ENCODE results near the gene SRPX2.
A peak's percentile ranks its signal among the peaks of the same experiment; 100 is the strongest.

SRPX2 gene, protein sequence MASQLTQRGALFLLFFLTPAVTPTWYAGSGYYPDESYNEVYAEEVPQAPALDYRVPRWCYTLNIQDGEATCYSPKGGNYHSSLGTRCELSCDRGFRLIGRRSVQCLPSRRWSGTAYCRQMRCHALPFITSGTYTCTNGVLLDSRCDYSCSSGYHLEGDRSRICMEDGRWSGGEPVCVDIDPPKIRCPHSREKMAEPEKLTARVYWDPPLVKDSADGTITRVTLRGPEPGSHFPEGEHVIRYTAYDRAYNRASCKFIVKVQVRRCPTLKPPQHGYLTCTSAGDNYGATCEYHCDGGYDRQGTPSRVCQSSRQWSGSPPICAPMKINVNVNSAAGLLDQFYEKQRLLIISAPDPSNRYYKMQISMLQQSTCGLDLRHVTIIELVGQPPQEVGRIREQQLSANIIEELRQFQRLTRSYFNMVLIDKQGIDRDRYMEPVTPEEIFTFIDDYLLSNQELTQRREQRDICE

DNA sequence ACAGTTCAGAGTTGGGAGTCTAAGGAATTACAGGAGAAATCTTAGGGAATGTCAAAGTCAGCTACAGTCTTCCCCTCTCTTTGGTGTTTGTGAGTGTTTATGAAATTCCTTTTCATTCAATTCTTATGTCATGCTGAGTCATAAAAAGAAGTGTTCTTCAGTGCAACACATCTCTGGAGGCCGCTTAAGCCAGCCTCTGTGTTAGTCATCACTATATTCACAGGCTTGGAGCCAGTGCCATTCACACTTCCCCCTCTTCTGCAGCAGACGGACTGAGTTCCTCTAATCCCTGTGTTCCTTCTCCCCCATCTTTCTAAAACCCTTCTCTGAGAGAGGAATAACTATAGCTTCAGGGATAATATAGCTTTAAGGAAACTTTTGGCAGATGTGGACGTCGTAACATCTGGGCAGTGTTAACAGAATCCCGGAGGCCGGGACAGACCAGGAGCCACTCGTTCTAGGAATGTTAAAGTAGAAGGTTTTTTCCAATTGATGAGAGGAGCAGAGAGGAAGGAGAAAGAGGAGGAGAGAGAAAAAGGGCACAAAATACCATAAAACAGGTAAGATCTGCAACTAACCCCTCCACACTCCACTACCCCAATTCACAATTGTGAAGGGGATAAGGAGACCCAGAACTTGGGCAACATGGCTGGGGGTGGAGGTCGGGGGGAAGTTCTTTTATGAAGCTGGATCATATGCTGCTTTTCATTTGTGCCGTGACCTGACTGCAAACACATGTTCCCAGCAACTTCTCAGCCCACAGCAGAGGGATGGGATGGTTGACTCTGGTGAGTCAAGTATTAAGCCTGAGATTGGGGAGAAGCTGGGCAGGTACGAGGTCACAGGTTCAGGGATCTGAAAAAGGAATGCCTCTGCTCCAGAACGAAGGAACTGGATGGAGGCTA is at the start of gene SRPX2:
TSS of gene SRPX2 (plus strand) at position 244 of the 905 bp plus-strand sequence. CDS start 2,124 bp downstream, outside the sequence.
- no peak for DNase-seq

DNA sequence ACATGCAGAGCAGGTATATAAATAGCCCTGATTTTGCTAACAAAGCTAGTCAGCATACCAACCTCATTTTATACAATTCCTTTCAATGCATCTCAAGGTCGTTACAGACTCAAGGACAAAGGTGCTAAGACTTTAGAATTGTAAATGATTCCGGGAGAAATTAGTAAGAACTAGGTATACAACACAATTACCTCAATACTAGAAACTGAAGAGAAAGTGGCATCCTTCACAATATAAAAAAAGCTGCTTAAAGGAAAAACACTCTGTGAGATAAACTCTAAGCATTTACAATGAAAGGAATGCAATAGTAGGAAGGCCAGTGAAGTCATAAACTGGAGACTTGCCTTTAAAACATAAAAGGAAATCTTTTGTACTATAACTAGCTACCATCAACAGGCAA is 47.4 kb upstream of the SRPX2 start:
- no peak for DNase-seq

DNA sequence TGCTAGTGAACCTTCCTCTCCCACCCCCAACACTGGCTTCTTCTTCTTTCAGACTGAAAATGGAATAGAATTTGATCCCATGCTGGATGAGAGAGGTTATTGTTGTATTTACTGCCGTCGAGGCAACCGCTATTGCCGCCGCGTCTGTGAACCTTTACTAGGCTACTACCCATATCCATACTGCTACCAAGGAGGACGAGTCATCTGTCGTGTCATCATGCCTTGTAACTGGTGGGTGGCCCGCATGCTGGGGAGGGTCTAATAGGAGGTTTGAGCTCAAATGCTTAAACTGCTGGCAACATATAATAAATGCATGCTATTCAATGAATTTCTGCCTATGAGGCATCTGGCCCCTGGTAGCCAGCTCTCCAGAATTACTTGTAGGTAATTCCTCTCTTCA is 44.5 kb upstream of the SRPX2 start:
- DNase-seq: no peak

DNA sequence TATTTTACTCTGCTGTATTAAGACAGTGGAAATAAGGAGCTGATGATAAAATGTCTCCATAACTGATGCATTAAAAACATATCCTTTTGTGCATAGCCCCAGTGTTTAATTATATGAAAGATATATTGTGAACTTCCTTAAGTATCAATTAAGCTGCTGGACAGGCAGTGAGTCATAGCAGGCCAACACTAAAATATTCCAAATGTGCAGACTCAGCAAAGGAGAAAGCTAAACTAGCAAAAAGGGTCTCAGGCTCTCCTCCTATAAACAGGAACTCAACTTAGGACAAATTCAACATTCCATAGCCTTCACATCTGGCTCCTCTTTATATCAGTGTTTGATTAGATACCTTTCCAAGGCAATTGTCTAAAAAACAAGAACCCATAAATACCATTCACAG is 43.7 kb upstream of the SRPX2 start:
- no peak for DNase-seq

DNA sequence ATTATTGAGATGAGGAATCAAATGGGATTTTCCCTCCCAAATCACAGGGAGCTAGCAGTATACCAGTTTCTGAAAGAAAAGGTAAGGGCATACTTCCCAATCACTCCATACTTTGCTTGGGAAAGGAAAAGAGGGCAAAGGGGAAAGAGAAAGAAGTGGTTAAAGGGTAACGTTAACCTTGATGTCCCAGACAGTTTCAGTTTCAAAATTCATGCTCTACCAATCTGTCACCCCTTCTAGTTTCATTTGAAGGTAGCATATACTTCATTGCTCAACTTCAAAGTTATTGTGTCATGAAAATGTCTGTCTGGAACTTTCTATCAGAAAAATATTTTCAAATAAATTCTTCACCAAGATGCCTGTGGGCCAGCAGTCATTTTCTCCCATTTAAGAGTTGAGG is 43.2 kb upstream of the SRPX2 start:
- DNase-seq: no peak

DNA sequence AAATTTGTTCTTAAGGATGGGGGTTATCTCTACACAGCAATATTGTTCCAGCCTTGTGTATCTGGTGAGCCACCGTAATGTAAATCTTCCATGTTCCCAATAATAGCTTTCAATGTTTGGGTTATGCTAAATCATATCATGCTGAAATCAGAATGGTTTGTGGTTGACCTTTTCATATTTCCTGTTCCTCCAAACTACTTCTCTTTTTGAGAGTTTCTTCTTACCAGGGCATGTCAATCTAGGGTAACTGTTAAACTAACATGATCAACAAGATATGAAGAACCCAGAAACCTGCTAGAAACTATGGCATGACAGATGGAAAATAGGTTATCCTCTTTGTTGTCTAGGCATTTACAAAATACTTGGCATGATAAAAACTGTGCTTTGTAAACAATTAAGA is 37.2 kb upstream of the SRPX2 start:
- no peak for DNase-seq

DNA sequence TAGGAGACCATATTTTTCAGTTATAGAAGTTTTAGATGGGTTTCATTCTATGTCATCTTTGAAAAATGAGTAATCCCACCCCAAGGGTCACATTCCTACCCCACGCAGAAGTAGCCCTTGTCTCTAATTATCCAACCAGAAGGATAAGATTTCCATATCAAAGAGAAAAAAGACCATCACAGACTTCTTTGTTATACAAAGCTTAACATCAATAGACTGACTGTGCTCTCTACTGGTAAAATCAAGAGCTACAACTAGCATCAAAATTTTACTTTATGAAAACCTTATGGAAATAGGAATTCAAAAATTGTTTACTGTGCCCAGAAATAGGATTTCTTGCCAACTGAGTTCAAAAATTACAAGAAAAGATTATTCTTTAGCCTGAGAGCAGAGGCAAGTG is 34.4 kb upstream of the SRPX2 start:
- DNase-seq: no peak

DNA sequence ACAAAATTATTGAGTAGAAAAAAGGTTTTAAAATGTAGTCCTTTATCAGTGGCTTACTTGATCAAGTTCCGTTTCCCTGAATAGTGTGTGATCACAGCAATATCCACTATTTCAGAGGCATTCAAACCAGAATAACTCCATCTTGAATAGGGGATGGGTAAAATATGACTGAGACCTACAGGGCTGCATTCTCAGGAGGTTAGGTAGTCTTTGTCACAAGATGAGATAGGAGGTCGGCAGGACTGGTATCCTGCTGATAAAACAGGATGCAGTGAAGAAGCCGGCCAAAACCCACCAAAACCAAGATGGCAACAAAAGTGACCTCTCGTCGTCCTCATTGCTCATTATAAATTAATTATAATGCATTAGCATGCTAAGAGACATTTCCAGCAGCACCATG is 32.0 kb upstream of the SRPX2 start:
- no peak for DNase-seq

DNA sequence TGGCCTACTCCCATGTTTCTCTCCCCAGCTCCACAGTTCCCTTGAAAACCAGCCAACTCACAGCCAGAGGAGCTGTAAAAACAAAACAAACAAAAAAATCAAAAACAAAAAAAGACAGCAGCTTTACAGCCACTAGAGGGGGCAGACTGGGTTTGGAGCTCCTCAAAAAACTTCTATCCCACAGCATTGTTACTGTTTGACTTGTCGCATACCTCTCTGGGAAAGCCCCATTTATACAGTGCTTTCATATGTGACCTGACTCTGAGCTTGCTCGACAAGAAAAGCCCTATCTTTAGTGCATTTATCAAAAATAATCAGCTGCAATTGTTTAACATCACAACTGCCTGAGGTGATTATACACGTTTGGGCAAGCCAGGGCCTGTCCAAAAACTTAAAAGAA is 29.0 kb upstream of the SRPX2 start:
- no peak for DNase-seq

DNA sequence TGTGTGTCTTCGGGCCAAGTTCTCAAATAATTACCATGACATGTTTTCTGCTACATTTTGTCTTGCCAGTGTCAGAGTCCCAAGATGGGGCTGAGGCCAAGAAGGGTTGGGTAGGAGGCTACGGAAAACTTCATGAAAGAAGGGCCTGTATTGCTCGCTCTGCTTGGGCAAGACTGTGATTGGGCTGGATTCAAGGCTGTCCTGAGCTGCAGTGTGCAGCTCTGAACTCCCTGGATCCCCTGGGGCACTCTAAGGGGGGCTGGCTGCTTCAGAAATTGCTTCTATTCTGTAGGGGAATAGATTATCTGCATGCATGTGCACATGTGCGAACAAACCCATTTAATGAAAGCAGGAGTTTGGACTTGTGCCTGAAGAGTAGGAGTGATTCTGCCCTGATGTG is 21.0 kb upstream of the SRPX2 start:
- DNase-seq: no peak

DNA sequence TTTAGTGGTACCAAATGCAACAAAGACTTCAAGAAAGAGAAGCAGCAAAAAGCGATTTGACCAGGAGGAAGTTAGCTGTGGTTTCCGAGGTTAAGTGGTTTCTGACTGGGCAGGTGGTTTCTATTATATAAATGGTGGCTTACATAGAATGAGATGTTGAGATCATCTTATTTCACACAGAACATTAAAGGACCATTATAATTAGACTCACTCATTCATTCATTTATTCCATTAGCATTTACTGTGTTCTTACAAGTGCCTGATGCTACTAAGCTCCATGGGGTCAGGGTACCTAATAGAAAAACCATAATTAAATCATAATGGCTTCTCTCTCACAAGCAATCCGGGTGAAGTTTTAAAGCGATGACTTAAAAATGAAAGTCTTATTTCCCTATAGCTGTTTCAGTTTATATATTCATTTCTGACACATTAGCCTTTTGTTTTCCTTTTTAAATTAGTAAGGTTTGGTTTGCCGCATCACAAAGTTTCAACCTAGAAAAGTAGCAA is 18.0 kb upstream of the SRPX2 start:
- DNase-seq: no peak

DNA sequence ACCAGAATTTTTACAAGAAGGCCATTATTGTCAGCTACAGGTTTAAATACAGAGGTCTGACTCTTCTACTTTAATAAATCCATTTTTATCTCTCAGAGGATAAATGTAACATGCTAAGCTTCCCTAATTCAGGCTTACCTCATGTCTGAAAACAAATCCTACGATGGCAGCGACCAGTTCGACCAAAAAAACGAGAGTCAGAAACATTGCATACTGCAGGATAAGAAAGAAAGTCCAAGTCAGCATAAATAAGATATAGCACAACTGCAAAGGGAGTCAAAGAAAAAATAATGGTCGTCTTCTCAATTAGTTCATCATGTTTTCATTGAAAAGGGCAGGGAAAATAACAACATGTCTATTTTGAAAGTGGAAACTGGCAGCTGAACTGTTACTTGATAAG is 9.0 kb upstream of the SRPX2 start:
- no peak for DNase-seq

DNA sequence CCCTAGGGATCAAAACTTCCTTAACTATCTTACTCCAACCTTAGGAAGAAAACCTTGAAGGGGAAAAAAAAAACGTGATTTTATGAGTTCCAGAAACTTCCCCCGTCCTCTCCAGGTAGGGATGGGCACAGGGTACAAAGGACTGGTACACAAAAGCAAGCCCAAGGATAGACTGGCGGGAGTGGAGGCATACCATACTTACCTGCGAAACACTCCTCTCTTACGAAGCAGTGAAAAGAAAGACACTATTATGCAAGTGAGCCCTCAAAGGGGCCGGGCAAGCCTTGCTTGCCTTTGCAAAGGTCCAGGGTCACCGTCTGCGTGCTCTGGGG is 8.0 kb upstream of the SRPX2 start:
- DNase-seq: no peak

DNA sequence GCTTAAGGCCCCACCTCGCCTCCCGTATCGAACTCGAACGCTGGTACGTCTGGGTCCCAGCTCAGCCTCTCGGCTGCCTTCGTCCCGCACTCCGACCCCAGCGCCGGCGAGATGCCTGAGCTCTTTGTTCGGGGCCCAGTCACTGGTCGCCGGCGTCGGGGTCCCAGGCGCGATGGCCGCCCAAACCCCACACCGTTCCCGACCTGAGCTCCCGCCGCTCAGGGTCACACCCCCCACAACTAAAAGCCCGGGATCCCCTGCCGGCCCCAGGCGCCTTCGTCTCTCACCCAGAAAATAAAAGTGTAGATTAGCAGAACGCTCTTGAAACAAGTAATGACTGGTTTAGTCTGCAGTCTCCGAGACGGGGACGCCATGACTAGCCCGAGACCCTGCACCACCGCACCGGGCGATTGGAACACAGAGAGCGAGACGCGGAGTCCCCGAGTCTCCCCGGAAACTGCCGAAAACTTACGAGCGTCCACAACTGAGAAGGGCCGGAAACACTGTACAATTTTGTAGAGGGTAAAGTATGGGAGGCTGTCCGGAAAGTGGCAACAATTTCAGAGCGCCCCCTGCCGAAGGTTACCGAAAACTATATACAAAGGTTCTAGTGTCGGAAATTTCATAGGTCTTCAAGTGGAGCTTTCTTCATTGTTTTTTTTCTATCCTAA is 7.5 kb upstream of the SRPX2 start, which contains the start of gene TSPAN6:
TSS of gene TSPAN6 (minus strand) at position 486 of the 671 bp plus-strand sequence. CDS start at position 374, 112 bp downstream.
- DNase-seq: peak; percentile 31

DNA sequence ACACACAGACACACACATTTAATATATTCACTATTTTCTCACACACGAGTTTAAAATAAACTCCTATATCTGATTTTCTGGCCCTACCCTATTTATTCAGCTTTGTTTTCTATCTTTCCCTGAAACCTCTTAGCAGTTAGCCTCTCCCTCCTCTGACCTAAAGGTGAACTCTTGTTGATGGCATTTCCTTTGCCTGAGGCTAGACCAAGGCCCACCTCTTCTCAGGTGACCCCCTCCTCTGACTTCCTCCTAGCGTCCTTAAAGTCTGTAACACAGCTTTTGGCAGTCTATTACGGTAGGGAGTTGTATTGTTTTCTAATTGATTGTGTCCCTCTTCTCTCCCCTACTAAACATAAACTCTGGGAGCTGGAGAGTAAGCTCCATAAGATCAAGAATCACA is 1.7 kb upstream of the SRPX2 start:
- DNase-seq: no peak

DNA sequence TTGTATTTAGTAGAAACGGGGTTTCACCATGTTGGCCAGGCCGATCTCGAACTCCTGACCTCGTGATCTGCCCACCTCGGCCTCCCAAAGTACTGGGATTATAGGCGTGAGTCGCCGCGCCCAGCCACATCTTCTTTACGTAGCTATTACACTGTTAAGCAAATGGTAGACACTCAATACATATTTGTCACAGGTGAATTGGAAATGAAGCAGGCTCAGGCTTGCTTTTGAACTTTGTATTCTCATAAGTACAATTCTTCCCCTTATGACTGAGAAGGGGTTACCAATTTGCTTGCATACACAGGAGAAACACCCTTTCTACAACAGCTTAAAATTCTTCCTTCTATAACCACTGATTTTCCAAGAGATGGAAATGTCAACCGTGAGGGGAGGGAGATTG is 787 bp upstream of the SRPX2 start:
- DNase-seq: no peak

DNA sequence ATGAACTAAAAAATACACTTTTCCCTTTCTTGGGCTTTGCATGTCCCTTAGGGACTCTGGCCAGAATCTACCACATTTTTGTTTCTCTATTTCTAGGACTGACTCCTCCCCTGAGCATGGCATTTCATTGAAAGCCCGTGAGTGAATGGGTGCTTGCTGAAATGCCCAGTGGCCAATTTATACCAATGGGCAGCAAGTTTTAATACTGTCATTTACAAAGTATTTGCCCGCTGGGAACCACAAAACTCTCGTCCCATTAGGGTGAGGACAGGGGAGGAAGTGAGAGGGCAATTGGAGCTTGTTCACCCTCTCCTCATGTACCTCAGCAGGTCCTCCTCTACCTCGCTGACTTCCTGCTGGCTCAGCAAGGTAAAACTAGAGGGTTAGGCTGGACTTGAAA is 1.1 kb downstream of the SRPX2 start:
- no peak for DNase-seq

DNA sequence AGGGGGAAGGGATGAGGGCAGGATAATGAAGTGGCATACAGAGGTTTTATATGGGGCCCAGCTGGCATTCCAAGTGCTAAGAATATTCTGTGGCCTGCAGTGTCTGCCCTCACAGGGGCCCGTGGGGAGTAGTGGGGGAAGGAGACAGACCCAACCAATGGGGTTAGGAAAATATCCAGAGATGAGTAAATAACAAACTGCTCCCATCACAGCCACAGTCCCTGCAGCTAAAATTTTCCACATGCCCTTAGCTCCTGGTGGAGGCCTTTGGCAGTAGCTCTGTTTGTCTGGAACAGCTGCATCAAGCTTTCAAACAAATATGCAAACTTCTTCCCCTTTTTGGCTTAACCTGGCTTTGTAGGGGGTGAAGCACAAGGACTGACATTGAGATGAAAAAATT is 3.1 kb downstream of the SRPX2 start:
- DNase-seq: no peak

DNA sequence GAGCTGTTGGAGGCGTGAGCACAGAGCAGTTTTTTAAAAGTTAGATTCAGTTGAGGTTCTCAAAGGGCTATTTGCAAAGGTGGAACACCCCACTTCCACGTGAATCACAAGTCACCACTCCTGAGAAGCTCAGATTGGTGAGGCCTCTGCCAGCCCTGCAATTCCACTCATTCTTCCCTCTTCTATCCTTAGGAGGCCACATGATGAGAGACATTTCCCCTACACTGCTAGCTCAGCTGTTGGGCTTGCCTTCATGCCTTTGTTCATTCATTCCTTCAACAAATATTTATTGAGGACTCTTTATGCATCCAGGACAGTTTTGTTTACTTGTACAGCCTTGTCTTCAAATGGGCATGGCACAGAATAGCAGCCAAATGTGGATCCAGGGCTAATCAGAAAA is 3.7 kb downstream of the SRPX2 start:
- no peak for DNase-seq

DNA sequence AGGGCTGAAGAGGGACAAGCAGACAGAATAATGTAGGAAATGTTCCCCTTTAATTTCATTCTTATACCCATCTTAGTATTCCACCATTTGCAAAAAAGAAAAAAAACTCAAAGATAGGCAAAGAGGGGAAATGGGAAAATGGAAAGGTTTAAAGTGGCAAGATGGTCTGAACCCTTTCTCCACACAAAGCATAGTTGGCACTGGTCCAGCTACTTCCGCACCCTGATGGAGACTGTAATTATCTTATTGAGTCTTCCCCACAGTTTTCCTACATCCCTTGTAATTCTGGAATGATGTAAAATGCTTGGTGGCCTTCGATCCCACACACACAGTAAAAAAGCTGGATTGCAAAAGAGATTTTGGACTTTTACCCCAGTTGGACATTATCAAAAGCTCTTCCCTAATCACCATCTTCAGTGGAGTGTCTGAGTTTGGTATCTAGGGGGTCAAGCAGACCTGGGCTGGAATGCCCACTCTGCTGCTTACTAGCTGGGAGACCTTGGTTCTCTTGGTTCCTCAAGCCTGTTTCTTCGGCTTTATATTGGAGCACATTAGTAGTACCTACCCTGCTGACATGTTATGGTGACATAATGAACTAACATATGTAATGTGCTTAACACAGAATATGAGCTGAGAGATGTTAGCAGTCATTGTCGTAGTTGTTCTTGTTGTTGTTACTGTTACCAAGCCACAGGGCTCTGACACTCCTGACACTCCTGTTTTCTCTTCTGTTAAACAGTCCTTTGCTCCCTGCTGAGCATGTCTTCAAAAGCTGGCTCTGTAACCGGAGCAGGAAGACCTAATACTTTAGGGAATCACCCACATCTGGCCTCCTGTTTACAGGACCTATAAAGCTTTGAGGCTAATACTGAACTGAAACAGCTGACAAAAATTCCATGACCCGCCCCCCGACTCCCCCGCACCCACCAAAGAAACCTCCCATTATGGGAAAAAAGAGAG is 4.7 kb downstream of the SRPX2 start:
- no peak for DNase-seq

DNA sequence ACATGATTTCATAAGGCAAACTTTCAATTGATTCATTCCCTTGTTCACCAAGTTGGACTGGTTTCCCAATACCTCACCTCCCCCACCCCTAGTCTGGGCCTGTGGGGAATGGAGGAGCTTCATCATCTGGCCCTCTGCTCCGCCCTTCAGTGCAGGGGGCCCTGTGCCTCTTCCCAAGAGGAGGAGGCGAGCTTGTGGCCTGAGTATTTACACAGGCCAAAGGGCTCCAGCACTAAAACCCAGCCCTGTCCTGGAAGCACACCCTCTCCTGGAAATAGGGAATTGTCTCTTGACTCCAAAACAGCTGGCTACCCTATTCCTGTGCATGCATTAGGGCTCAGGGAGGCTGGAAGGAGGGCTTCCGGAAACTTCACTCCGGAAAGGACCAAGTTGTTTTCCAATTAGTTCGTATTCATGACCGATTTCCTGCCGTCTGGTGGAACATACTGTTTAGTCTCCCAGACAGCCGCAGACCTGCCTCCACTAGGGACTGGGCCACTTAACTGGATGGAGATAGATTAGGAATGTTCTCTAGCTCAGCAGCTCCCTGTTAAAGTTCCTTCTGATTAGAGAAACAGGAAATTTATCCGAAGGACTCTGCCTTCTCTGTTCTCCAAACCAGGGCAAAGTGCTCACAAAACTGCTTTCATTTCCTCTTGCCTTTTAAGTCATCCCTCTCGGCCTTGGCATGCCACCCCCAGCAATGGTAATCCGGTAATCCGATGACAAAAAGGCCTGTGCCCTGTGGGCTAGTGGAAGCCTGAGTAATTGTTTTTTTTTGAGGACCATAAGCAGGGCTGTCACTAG is 5.8 kb downstream of the SRPX2 start:
- no peak for DNase-seq
